Brain microvascular endothelial cell (primary cell): ENCODE results near the gene CYS1.

Experiments used
- DNase-seq: peaks from one replicate; pipeline ENCODE4 v3.0.0-alpha.2; 2020
- H3K27ac ChIP-seq: fragments of 250-450 bp; sonication (Bioruptor Pico); 2 replicates; pipeline ENCODE4 v1.5.1; 2020; ENCODE audit warnings: mild to moderate bottlenecking, moderate library complexity
- H3K27me3 ChIP-seq: fragments of 250-450 bp; sonication (Bioruptor Pico); replicated peaks from 2 replicates; pipeline ENCODE4 v1.5.1; 2020; ENCODE audit warnings: mild to moderate bottlenecking
- H3K36me3 ChIP-seq: fragments of 250-450 bp; sonication (Bioruptor Pico); replicated peaks from 2 replicates; pipeline ENCODE4 v1.5.1; 2020; ENCODE audit warnings: mild to moderate bottlenecking
- H3K4me3 ChIP-seq: 2 replicates; pipeline ENCODE4 v1.5.1; 2011; ENCODE audit warnings: low read depth, mild to moderate bottlenecking, control low read depth, low read length, moderate library complexity
- in situ Hi-C: cut with HindIII; loops from 2 replicates; pipeline ENCODE4 v1.10.0; 2017; ENCODE audit warnings: low sequenced_read_pairs, low pct_ligation_motif_present
- TF ChIP-seq, protein P1 (sequence below): IDR thresholded peaks from 2 replicates; pipeline ENCODE4 v1.5.1; 2011; ENCODE audit warnings: low read depth, mild to moderate bottlenecking, moderate library complexity, low read length, control low read depth, inconsistent platforms; ENCODE audit errors: missing control alignments

Gene CYS1

DNA sequence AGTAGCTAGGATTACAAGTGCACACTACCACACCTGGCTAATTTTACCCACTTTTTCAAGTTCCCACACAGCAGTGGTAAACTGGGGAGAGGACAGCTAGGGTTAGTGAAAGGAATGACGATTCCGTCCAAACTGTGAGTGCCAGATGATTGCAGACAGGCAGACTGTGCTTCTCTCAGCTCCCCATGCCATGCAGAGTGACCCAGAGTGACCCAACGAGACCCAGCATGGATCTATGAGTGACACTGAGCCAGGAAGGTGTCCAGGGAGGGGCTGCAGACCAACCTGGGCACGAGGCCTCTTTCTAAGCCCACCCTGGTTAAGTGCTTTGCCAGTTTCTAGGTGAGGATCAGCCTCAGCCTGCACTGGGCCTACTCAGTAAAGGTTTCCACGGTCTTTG lies 44.6 kb downstream of the CYS1 start:
- in situ Hi-C loops, result no loop called here
- no peaks in the 10 kb centered on the region for H3K36me3 ChIP-seq
- H3K4me3 ChIP-seq, result no peak overlapping the region
- DNase-seq, result no peak
- H3K27ac ChIP-seq, result no peak overlapping the region
- H3K27me3 ChIP-seq, result no peaks in the 10 kb centered on the region
- TF ChIP-seq, protein P1, sequence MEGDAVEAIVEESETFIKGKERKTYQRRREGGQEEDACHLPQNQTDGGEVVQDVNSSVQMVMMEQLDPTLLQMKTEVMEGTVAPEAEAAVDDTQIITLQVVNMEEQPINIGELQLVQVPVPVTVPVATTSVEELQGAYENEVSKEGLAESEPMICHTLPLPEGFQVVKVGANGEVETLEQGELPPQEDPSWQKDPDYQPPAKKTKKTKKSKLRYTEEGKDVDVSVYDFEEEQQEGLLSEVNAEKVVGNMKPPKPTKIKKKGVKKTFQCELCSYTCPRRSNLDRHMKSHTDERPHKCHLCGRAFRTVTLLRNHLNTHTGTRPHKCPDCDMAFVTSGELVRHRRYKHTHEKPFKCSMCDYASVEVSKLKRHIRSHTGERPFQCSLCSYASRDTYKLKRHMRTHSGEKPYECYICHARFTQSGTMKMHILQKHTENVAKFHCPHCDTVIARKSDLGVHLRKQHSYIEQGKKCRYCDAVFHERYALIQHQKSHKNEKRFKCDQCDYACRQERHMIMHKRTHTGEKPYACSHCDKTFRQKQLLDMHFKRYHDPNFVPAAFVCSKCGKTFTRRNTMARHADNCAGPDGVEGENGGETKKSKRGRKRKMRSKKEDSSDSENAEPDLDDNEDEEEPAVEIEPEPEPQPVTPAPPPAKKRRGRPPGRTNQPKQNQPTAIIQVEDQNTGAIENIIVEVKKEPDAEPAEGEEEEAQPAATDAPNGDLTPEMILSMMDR, result no peak

DNA sequence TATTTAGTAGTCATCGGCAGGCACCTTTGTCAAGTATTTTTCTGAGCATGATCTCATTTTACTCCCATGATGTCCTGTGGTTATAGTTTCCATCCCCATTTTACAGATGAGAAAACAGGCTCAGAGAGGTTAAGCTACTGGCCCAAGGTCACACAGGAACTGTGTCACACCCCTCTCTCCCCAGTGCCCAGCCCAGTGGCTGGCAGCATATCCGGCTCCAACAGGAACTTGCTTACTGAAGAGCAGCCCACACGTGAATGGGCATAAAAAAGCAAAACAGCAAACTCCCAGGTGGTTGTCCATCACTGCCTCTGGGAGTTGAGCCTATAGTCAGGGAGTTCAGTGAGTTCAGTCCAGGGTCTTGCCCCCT lies 45.2 kb downstream of the CYS1 start:
- Histone ChIP-seq H3K27ac (no peak overlapping the region), H3K4me3 (no peak overlapping the region), H3K27me3 (no peaks in the 10 kb centered on the region), H3K36me3 (no peaks in the 10 kb centered on the region)
- no peak for DNase-seq
- TF ChIP-seq, protein P1, result no peak
- in situ Hi-C loops, result no loop called here

GRCh38 chr2:10034333-10035052 lies 45.7 kb downstream of the CYS1 start:
- in situ Hi-C loops, result no loop called here
- Histone ChIP-seq H3K36me3 (no peaks in the 10 kb centered on the region), H3K27me3 (no peaks in the 10 kb centered on the region), H3K4me3 (no peak overlapping the region), H3K27ac (no peak overlapping the region)
- TF ChIP-seq, protein P1, result no peak
- DNase-seq, result no peak

DNA sequence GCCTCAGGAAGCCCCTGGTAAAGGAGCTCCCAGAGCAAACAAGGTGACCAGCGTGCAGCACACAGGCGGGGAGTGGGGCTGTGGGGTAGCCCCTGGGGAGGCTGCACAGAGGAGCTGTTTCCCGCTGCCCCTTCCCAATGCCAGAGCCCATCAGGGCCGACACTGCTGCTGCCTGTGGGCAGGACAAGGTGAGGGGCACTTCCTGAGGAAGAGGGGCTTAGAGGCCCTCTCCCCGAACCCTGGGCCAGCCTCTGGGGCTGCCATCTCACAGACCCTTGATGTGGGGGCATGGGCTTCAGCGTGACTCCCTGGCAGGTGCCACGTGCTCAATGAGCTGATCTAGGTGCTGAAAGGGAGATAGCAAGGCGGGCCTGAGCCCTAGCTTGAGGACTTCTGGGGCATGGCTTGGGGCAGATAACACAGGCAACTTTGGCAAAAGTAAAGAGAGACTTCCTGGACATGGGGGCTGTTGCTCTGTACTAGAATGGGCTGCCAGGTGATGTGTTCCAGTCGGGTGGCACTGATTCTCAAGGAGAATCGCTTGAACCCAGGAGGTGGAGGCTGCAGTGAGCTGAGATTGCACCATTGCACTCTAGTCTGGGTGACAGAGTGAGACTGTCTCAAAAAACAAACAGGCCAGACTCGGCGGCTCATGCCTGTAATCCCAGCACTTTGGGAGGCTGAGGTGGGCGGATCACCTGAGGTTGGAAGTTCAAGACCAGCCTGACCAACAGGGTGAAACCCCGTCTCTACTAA lies 46.8 kb downstream of the CYS1 start:
- H3K4me3 ChIP-seq, result no peak overlapping the region
- in situ Hi-C loops, result no loop called here
- TF ChIP-seq, protein P1, result no peak

DNA sequence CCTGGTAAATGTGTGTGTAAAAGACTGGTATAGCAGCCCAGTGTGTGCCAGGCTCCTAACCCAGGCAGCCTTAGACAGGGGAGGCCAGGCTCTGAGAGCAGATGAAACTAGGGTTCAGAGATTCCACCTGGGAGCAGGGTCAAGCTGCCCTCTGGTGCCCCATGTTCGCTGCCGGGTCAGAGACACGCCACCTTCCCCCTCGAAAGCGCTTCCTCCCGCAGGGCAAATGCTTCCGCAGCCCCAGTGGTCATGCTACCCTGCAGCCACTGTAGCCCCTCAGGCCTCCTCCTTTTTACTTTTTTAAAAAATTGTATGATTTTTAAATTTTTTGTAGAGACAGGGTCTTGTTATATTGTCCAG lies 47.5 kb downstream of the CYS1 start:
- DNase-seq, result no peak
- Histone ChIP-seq H3K27ac (no peak overlapping the region), H3K36me3 (no peaks in the 10 kb centered on the region), H3K4me3 (no peak overlapping the region), H3K27me3 (no peaks in the 10 kb centered on the region)
- TF ChIP-seq, protein P1, result no peak
- in situ Hi-C loops, result no loop called here

More for the DNA sequence above, 46.8 kb downstream of the CYS1 start:
- Histone ChIP-seq H3K27ac (no peak overlapping the region), H3K27me3 (no peaks in the 10 kb centered on the region), H3K36me3 (no peaks in the 10 kb centered on the region)
- DNase-seq, result no peak
